ENCODE data around the gene USP47.

USP47 gene

GRCh38 chr11:11937433-11937832 lies 95.7 kb downstream of the USP47 start:
- no peak for DNase-seq (ENCODE audit: low read depth)

GRCh38 chr11:11937957-11938356 lies 96.2 kb downstream of the USP47 start:
- no peak for DNase-seq (ENCODE audit: low read depth)

DNA sequence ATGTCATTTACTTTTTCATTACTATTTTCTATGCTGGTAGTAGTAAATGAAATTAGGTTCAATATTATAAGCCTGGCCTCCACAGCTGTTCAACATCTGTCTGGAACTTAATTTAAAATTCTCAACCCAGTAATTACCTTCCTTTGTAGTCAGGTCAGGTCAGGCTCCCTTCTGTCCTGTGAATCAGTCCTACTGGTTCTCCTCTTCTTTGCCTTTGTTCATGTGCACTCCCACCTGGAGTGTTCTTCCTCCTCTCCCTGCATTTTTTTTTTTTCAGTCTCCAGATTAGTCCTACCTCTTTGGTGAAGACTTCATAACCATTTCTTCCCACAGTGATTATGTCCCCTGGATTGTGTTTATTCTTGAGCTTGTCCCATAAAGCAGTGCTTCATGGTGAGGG lies 98.8 kb downstream of the USP47 start:
- no peak for DNase-seq (ENCODE audit: low read depth)

DNA sequence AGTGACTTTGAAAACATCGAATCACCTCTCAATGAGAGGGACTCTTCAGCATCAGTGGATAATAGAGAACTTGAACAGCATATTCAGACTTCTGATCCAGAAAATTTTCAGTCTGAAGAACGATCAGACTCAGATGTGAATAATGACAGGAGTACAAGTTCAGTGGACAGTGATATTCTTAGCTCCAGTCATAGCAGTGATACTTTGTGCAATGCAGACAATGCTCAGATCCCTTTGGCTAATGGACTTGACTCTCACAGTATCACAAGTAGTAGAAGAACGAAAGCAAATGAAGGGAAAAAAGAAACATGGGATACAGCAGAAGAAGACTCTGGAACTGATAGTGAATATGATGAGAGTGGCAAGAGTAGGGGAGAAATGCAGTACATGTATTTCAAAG lies 100.9 kb downstream of the USP47 start:
- DNase-seq (ENCODE audit: low read depth), result no peak

- no peak for DNase-seq (ENCODE audit: low read depth)
These were observed 102.7 kb downstream of the USP47 start for GRCh38 chr11:11944444-11944843.

GRCh38 chr11:11946180-11946579 lies 104.4 kb downstream of the USP47 start:
- peak; percentile 50 for DNase-seq (ENCODE audit: low read depth)

GRCh38 chr11:11946878-11947277 lies 105.1 kb downstream of the USP47 start:
- no peak for DNase-seq (ENCODE audit: low read depth)

GRCh38 chr11:11947825-11948224 lies 106.1 kb downstream of the USP47 start:
- no peak for DNase-seq (ENCODE audit: low read depth)

DNA sequence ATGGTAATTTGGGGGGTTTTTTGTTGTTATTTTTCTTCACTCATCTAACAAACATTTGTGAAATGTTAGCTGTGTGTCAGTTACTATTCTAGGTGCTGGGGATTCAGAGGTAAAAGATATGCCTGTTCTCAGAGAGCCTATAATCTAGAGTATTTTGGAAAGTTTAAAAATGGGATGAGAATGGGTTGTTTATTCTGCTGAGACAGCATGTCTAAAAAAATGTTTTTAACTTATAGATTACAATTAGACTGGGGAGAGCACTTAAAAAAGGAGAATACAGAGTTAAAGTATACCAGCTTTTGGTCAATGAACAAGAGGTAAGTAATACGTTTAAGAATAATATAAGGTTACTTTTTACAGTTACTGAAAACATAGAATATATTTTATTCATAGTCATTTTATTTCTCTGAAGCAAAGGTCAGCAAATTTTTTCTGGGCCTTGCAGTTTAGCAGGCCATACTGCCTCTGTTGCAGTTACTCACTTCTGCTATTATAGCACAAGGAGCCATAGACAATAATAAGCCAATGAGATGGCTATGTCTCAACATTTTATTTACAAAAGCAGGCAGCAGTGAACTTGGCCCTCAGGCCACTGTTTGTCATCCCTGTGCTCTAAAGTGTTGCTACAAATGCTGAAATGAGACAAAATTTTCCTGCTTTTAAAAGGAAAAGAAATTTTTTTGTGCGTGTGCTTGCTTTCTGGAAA lies 106.6 kb downstream of the USP47 start:
- no peak for DNase-seq (ENCODE audit: low read depth)

DNA sequence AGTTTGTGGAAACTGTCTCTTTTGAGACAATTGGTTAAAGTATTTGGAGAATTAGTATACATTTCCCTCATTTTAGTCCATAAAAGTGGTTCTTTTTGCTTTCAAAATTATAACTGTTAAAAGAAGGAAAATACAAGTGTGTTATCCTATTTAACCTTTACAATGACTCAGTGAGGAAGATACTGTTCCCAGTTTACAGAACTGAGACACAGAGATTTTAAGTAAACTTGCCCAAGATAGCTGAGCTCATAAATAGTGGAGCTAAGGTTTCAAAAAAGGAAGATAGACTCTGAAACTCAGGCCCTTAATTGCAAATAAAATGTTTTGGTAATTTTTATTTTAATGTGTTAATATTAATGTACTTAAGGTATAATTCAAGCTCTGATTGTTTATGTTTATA lies 107.7 kb downstream of the USP47 start:
- no peak for DNase-seq (ENCODE audit: low read depth)

GRCh38 chr11:11952036-11952435 lies 110.3 kb downstream of the USP47 start:
- DNase-seq (ENCODE audit: low read depth), result no peak

GRCh38 chr11:11956006-11956405 lies 114.2 kb downstream of the USP47 start:
- no peak for DNase-seq (ENCODE audit: low read depth)

GRCh38 chr11:11958403-11959231 lies 116.8 kb downstream of the USP47 start:
- DNase-seq (ENCODE audit: low read depth), result no peak

GRCh38 chr11:11959601-11960000 lies 117.8 kb downstream of the USP47 start:
- no peak for DNase-seq (ENCODE audit: low read depth)

GRCh38 chr11:11960687-11961086 lies 118.9 kb downstream of the USP47 start:
- DNase-seq (ENCODE audit: low read depth), result no peak

DNA sequence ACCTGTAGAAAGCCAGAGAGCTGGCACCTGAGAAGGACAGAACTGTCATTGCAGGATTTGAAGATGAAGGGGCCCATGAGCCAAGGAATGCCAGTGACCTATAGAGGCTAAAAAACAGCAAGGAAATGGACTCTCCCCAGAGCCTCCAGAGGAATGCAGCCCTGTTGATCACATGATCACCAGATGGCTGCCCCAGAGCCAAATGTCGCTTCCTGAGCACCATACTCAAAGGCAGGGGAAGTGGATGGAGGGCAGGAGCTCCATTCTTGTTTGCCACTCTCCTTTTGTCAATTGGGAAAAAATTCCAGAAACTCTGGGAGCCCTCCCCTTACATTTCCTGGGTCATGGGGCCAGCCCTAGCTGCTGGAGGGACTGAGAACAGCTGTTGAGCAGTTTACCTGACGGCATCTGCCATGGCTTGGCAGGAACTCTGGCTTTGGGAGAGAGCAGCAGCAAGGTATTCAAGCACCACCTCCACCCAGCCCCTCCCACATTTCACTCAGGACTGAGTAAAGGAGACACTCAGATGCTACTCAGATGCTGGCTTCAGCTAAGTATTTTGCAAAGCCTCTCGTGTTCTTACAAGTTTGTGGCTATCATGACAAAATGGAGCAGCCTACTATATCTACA lies 119.7 kb downstream of the USP47 start:
- DNase-seq (ENCODE audit: low read depth), result no peak

- DNase-seq (ENCODE audit: low read depth), result no peak
These were observed 121.3 kb downstream of the USP47 start for GRCh38 chr11:11963067-11963466.

- DNase-seq (ENCODE audit: low read depth), result no peak
These were observed 122.3 kb downstream of the USP47 start for GRCh38 chr11:11963842-11964773.

DNA sequence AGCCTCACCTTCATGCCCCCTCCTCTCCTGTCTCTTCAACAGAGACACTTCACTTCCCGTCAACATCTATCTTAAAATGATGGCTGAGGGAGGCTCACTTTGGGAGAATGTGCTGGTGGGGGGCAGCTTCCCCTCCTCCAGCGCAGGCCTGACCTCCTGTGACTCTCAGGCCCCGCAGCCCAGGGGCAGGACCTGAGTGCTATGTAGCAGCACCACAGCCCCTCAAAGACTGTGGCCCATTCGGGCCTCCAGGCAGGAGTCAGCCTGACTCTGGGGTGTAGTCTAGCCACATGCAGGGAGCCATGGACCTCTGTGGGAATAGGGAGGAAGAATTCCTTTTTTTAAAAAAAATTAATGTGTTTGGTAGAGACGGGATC lies 123.0 kb downstream of the USP47 start:
- DNase-seq (ENCODE audit: low read depth), result no peak

DNA sequence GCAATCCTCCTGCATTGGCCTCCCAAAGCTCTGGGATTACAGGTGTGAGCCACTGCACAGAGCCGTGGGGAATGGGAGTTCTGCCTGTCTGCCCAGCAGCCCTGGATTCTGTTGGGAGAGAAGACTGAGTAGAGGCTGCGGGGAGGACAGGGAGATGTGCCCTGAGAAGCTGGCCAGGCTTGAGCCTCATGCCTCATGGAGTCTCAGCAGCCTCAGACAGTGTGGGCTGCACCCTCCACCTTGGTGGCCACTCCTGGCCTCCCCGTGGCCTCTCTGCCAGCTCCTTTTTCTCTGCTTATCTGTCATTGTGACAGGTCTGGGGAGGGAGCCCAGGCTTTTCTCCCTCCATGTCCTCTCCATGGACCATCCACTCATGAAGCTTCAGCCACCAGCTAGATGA lies 123.4 kb downstream of the USP47 start:
- no peak for DNase-seq (ENCODE audit: low read depth)

DNA sequence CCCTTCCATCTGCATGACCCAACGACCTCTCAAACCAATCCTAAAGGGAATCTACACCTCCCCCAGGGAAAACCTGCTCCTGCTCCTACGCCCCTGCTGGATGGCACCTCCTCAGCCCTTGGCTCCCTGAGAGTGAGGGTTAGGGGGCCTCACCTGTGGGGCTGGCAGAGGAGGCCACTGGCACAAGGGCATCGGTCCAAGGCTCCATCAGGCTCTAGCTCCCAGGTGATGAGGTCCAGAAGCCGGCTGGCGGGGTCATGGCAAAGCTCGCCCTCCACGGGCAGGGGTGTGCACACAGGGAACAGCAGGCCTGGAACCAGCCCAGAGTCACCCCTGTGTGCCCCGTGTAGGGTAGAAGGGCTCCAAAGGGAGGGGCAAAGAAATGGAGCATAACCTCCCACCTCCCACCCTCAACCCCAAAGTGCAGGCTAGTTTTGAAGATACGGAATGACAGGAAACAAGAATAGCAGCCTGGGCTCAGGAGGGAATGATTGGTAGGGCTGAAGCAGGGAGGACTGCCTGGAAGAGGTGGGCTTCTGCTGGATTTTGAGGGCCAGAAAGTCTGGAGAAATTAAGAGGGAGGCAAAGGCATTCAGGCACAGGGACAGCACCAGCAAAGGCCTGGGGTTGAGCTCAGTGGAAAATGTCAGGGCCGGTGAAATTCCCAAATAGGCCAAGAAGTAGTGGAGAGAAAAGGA lies 124.0 kb downstream of the USP47 start:
- DNase-seq (ENCODE audit: low read depth), result no peak

Measured in GM04504 (cell line).